ENCODE data around the gene CUL1.

The CUL1 gene

GRCh38 chr7:148669927-148670326, 28.8 kb upstream of the CUL1 start:
- H3K36me3 ChIP-seq (ENCODE audit: insufficient read depth, low read length) = no peaks in the 10 kb centered on the region
- no peak for TF ChIP-seq EZH2 (IDR thresholded peaks at IDR 0.05)
- no peak for TF ChIP-seq POLR2AphosphoS5 (IDR thresholded peaks at IDR 0.05; ENCODE audit: borderline replicate concordance, low read depth, low read length)
- TF ChIP-seq FOXP2 (optimal IDR thresholded peaks at IDR 0.05; ENCODE audit: control extremely low read depth, extremely low read length, insufficient read depth) = no peak
- H3K9me3 ChIP-seq (ENCODE audit: low read depth, low read length) = no peaks in the 10 kb centered on the region
- H3K9ac ChIP-seq (ENCODE audit: insufficient read length) = no peak overlapping the region
- H3K27ac ChIP-seq = no peak overlapping the region
- no peak overlapping the region for H3K4me3 ChIP-seq
- DNase-seq (ENCODE audit: low read depth, low spot score) = no peak

- DNase-seq (ENCODE audit: low read depth, low spot score) = no peak
- TF ChIP-seq FOXP2 (optimal IDR thresholded peaks at IDR 0.05; ENCODE audit: control extremely low read depth, extremely low read length, insufficient read depth) (no peak), EZH2 (IDR thresholded peaks at IDR 0.05) (no peak), POLR2AphosphoS5 (IDR thresholded peaks at IDR 0.05; ENCODE audit: borderline replicate concordance, low read depth, low read length) (no peak)
- no peak overlapping the region for H3K4me3 ChIP-seq
- H3K27ac ChIP-seq = no peak overlapping the region
- no peaks in the 10 kb centered on the region for H3K9me3 ChIP-seq (ENCODE audit: low read depth, low read length)
- H3K36me3 ChIP-seq (ENCODE audit: insufficient read depth, low read length) = no peaks in the 10 kb centered on the region
- H3K9ac ChIP-seq (ENCODE audit: insufficient read length) = no peak overlapping the region
These were observed 28.3 kb upstream of the CUL1 start for GRCh38 chr7:148670374-148670773.

- TF ChIP-seq POLR2AphosphoS5 (IDR thresholded peaks at IDR 0.05; ENCODE audit: borderline replicate concordance, low read depth, low read length) (no peak), EZH2 (IDR thresholded peaks at IDR 0.05) (no peak), FOXP2 (optimal IDR thresholded peaks at IDR 0.05; ENCODE audit: control extremely low read depth, extremely low read length, insufficient read depth) (no peak)
- no peak overlapping the region for H3K27ac ChIP-seq
These were observed 27.9 kb upstream of the CUL1 start for GRCh38 chr7:148670807-148671206.

GRCh38 chr7:148672041-148672440, 26.7 kb upstream of the CUL1 start:
- no peak overlapping the region for H3K4me3 ChIP-seq
- no peak for DNase-seq (ENCODE audit: low read depth, low spot score)

More at GRCh38 chr7:148670807-148671206, 27.9 kb upstream of the CUL1 start:
- Histone ChIP-seq H3K9ac (ENCODE audit: insufficient read length) (no peak overlapping the region), H3K9me3 (ENCODE audit: low read depth, low read length) (no peaks in the 10 kb centered on the region), H3K36me3 (ENCODE audit: insufficient read depth, low read length) (no peaks in the 10 kb centered on the region), H3K4me3 (no peak overlapping the region)
- DNase-seq (ENCODE audit: low read depth, low spot score) = no peak

GRCh38 chr7:148674689-148675088, 24.0 kb upstream of the CUL1 start:
- H3K36me3 ChIP-seq (ENCODE audit: insufficient read depth, low read length) = no peaks in the 10 kb centered on the region
- no peak for DNase-seq (ENCODE audit: low read depth, low spot score)
- H3K9ac ChIP-seq (ENCODE audit: insufficient read length) = no peak overlapping the region
- H3K4me3 ChIP-seq = no peak overlapping the region
- H3K9me3 ChIP-seq (ENCODE audit: low read depth, low read length) = no peaks in the 10 kb centered on the region
- no peak overlapping the region for H3K27ac ChIP-seq
- no peak for TF ChIP-seq FOXP2 (optimal IDR thresholded peaks at IDR 0.05; ENCODE audit: control extremely low read depth, extremely low read length, insufficient read depth)
- TF ChIP-seq EZH2 (IDR thresholded peaks at IDR 0.05) = no peak
- TF ChIP-seq POLR2AphosphoS5 (IDR thresholded peaks at IDR 0.05; ENCODE audit: borderline replicate concordance, low read depth, low read length) = no peak

More at GRCh38 chr7:148672041-148672440, 26.7 kb upstream of the CUL1 start:
- no peak for TF ChIP-seq EZH2 (IDR thresholded peaks at IDR 0.05)
- Histone ChIP-seq H3K9me3 (ENCODE audit: low read depth, low read length) (no peaks in the 10 kb centered on the region), H3K36me3 (ENCODE audit: insufficient read depth, low read length) (no peaks in the 10 kb centered on the region), H3K9ac (ENCODE audit: insufficient read length) (no peak overlapping the region), H3K27ac (no peak overlapping the region)

GRCh38 chr7:148676291-148676690, 22.4 kb upstream of the CUL1 start:
- H3K9ac ChIP-seq (ENCODE audit: insufficient read length) = no peak overlapping the region
- no peaks in the 10 kb centered on the region for H3K36me3 ChIP-seq (ENCODE audit: insufficient read depth, low read length)
- H3K9me3 ChIP-seq (ENCODE audit: low read depth, low read length) = peaks cover 2% of the 10 kb centered on the region; the same call in 1 of the 2 replicates
- H3K27ac ChIP-seq = no peak overlapping the region
- H3K4me3 ChIP-seq = no peak overlapping the region
- DNase-seq (ENCODE audit: low read depth, low spot score) = no peak
- TF ChIP-seq EZH2 (IDR thresholded peaks at IDR 0.05) (no peak), FOXP2 (optimal IDR thresholded peaks at IDR 0.05; ENCODE audit: control extremely low read depth, extremely low read length, insufficient read depth) (no peak), POLR2AphosphoS5 (IDR thresholded peaks at IDR 0.05; ENCODE audit: borderline replicate concordance, low read depth, low read length) (no peak)

- Histone ChIP-seq H3K4me3 (no peak overlapping the region), H3K27ac (no peak overlapping the region), H3K9ac (ENCODE audit: insufficient read length) (no peak overlapping the region), H3K9me3 (ENCODE audit: low read depth, low read length) (peaks cover 3% of the 10 kb centered on the region; the same call in 1 of the 2 replicates), H3K36me3 (ENCODE audit: insufficient read depth, low read length) (no peaks in the 10 kb centered on the region)
- TF ChIP-seq FOXP2 (optimal IDR thresholded peaks at IDR 0.05; ENCODE audit: control extremely low read depth, extremely low read length, insufficient read depth) = no peak
- no peak for DNase-seq (ENCODE audit: low read depth, low spot score)
These were observed 16.9 kb upstream of the CUL1 start for GRCh38 chr7:148681821-148682220.

- DNase-seq (ENCODE audit: low read depth, low spot score) = no peak
These were observed 14.3 kb upstream of the CUL1 start for GRCh38 chr7:148684289-148684830.

GRCh38 chr7:148686312-148686937, 12.3 kb upstream of the CUL1 start:
- no peaks in the 10 kb centered on the region for H3K9me3 ChIP-seq (ENCODE audit: low read depth, low read length)
- H3K4me3 ChIP-seq = no peak overlapping the region
- H3K36me3 ChIP-seq (ENCODE audit: insufficient read depth, low read length) = no peaks in the 10 kb centered on the region
- no peak overlapping the region for H3K27ac ChIP-seq
- TF ChIP-seq EZH2 (IDR thresholded peaks at IDR 0.05) (no peak), POLR2AphosphoS5 (IDR thresholded peaks at IDR 0.05; ENCODE audit: borderline replicate concordance, low read depth, low read length) (no peak), FOXP2 (optimal IDR thresholded peaks at IDR 0.05; ENCODE audit: control extremely low read depth, extremely low read length, insufficient read depth) (no peak)
- no peak for DNase-seq (ENCODE audit: low read depth, low spot score)
- no peak overlapping the region for H3K9ac ChIP-seq (ENCODE audit: insufficient read length)

More at GRCh38 chr7:148684289-148684830, 14.3 kb upstream of the CUL1 start:
- H3K27ac ChIP-seq = no peak overlapping the region
- H3K9me3 ChIP-seq (ENCODE audit: low read depth, low read length) = peaks cover 3% of the 10 kb centered on the region; the same call in 1 of the 2 replicates
- no peaks in the 10 kb centered on the region for H3K36me3 ChIP-seq (ENCODE audit: insufficient read depth, low read length)
- no peak for TF ChIP-seq FOXP2 (optimal IDR thresholded peaks at IDR 0.05; ENCODE audit: control extremely low read depth, extremely low read length, insufficient read depth)
- no peak for TF ChIP-seq EZH2 (IDR thresholded peaks at IDR 0.05)
- TF ChIP-seq POLR2AphosphoS5 (IDR thresholded peaks at IDR 0.05; ENCODE audit: borderline replicate concordance, low read depth, low read length) = no peak
- H3K4me3 ChIP-seq = no peak overlapping the region
- H3K9ac ChIP-seq (ENCODE audit: insufficient read length) = no peak overlapping the region
